Smooth muscle cell (in vitro differentiated cells): Measurements from ENCODE around the gene FN3KRP. TPM values are rescaled to one million over a fixed set of nuclear protein-coding genes. Genes with fewer than 3 reads are reported as not detected.

Source experiments
- DNase-seq: peaks from one replicate; lab custom pipeline; 2025; ENCODE audit not compliant: unreplicated experiment; lab: John Stamatoyannopoulos, UW
- H2AFZ ChIP-seq: fragments of 200-600 bp; sonication (generic); 2 replicates; pipeline ENCODE4 v1.6.0; 2016; ENCODE audit warnings: antibody characterized with exemption, low read depth, mild to moderate bottlenecking
- H3F3A ChIP-seq: fragments of 200-600 bp; sonication (generic); 2 replicates; pipeline ENCODE4 v1.6.0; 2017; ENCODE audit warnings: antibody characterized with exemption, low read depth
- H3K27ac ChIP-seq: fragments of 200-600 bp; sonication (generic); 2 replicates; pipeline ENCODE4 v1.5.1; 2016; ENCODE audit warnings: low read depth, mild to moderate bottlenecking
- H3K27me3 ChIP-seq: fragments of 200-600 bp; sonication (generic); 2 replicates; pipeline ENCODE4 v1.6.1; 2016; ENCODE audit warnings: low read depth, mild to moderate bottlenecking
- H3K36me3 ChIP-seq: fragments of 200-600 bp; sonication (generic); 2 replicates; pipeline ENCODE4 v1.5.1; 2016; ENCODE audit warnings: low read depth
- H3K4me1 ChIP-seq: fragments of 200-600 bp; sonication (generic); 2 replicates; pipeline ENCODE4 v1.5.1; 2016; ENCODE audit warnings: low read depth
- H3K4me2 ChIP-seq: fragments of 200-600 bp; sonication (generic); 2 replicates; pipeline ENCODE4 v1.6.0; 2016; ENCODE audit warnings: mild to moderate bottlenecking
- H3K4me3 ChIP-seq: fragments of 200-600 bp; sonication (generic); 2 replicates; pipeline ENCODE4 v1.5.1; 2016; ENCODE audit warnings: mild to moderate bottlenecking
- H3K79me2 ChIP-seq: fragments of 200-600 bp; sonication (generic); 2 replicates; pipeline ENCODE4 v1.6.0; 2016; ENCODE audit warnings: low read depth, mild to moderate bottlenecking
- H3K9ac ChIP-seq: fragments of 200-600 bp; sonication (generic); 2 replicates; pipeline ENCODE4 v1.6.0; 2016; ENCODE audit warnings: low read depth
- H3K9me3 ChIP-seq: fragments of 200-600 bp; sonication (generic); replicated peaks from 2 replicates; pipeline ENCODE4 v1.5.1; 2016; ENCODE audit warnings: low read depth
- H4K20me1 ChIP-seq: fragments of 200-600 bp; sonication (generic); 2 replicates; pipeline ENCODE4 v1.6.0; 2016; ENCODE audit warnings: low read depth
- WGBS: methylation state at CpG from one replicate; pipeline ENCODE4 v1.1.7; 2016; ENCODE audit warnings: low lambda C conversion rate; 5-methylcytosine and 5-hydroxymethylcytosine counted together
- polyA plus RNA-seq: library from polyadenylated mRNA; unstranded; fragments of >200 nt; fragmentation: Nextera tagmentation; extraction: Ambion mirVana; gene quantifications from 2 replicates; pipeline ENCODE4 v1.2.1, GENCODE V29; 2016
- total RNA-seq: library from RNA; depleted of rRNA; stranded (reverse); fragments of >200 nt; gene quantifications from 2 replicates; pipeline ENCODE4 v1.2.3, GENCODE V29; 2014
- TF ChIP-seq, protein P1 (sequence below): fragments of 200-600 bp; sonication (generic); IDR thresholded peaks from 2 replicates; pipeline ENCODE4 v1.5.1; 2017; ENCODE audit warnings: borderline replicate concordance, mild to moderate bottlenecking, antibody characterized with exemption; ENCODE audit not compliant: insufficient read depth, poor library complexity, severe bottlenecking

The FN3KRP gene
- total and polyA plus RNA-seq, 2 experiments from 2014 or later = 12.8 to 26.9 TPM

DNA sequence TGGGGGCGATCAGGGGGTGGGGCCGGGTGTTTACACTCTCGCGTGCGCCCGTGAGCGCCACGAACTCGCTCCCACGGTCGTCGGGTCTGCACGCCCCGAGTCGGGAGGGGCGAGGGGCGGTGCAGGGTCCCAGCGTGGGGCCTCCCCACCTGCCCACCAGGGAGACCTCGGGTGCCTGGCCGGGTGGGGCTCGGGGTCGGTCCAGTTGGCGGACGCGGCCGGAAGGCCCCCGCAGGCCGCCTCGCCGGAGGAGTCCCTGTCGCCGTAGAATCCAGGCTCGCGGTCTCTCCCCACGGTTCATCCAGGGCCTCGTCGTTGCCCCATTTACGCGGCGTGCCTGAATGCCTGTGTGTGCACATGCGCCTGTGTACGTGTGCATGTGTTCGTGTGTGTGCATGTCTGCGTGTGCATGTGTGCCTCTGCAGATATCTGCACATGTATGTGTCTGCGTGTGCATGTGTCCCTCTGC, 17.5 kb upstream of the FN3KRP start:
- Histone ChIP-seq H4K20me1 (no peaks in the 10 kb centered on the region), H3K4me2 (peak overlapping the region; percentile 94), H3K79me2 (peaks cover 6% of the 10 kb centered on the region), H2AFZ (peak overlapping the region; percentile 90), H3K4me1 (peaks cover 7% of the 10 kb centered on the region), H3K9ac (no peak overlapping the region), H3K27me3 (no peaks in the 10 kb centered on the region), H3K36me3 (no peaks in the 10 kb centered on the region), H3K4me3 (peak overlapping the region; percentile 73), H3K9me3 (no peaks in the 10 kb centered on the region), H3K27ac (no peak overlapping the region), H3F3A (no peaks in the 10 kb centered on the region)
- TF ChIP-seq, protein P1, sequence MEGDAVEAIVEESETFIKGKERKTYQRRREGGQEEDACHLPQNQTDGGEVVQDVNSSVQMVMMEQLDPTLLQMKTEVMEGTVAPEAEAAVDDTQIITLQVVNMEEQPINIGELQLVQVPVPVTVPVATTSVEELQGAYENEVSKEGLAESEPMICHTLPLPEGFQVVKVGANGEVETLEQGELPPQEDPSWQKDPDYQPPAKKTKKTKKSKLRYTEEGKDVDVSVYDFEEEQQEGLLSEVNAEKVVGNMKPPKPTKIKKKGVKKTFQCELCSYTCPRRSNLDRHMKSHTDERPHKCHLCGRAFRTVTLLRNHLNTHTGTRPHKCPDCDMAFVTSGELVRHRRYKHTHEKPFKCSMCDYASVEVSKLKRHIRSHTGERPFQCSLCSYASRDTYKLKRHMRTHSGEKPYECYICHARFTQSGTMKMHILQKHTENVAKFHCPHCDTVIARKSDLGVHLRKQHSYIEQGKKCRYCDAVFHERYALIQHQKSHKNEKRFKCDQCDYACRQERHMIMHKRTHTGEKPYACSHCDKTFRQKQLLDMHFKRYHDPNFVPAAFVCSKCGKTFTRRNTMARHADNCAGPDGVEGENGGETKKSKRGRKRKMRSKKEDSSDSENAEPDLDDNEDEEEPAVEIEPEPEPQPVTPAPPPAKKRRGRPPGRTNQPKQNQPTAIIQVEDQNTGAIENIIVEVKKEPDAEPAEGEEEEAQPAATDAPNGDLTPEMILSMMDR = no peak
- DNase-seq = no peak
- WGBS = 13% methylated on average over 34 of the region's 45 CpGs

DNA sequence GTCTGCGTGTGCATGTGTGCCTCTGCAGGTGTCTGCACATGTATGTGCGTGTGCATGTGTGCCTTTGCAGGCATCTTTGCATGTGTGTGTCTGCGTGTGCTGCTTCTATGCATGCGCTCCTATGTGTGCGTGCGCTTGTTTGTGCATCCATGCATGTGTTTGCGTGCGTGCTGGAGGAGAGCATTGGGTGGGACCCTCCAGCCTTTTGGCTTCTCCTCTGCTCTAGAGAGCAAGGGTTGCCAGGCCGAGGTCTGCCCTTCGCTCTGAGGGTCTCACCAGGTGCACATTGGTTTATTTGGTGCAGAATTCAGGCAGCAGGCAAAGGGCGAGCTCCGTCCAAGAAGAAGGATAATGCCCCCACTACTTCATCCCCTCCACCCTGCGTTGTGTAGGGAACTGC, 17.0 kb upstream of the FN3KRP start:
- Histone ChIP-seq H3K36me3 (no peaks in the 10 kb centered on the region), H2AFZ (no peak overlapping the region), H4K20me1 (no peaks in the 10 kb centered on the region), H3K9ac (no peak overlapping the region), H3K79me2 (peaks cover 6% of the 10 kb centered on the region), H3K4me2 (peak overlapping the region; percentile 94), H3K4me1 (peaks cover 7% of the 10 kb centered on the region), H3K27me3 (no peaks in the 10 kb centered on the region), H3K4me3 (peak overlapping the region; percentile 73), H3F3A (no peaks in the 10 kb centered on the region), H3K9me3 (no peaks in the 10 kb centered on the region), H3K27ac (no peak overlapping the region)
- no peak for DNase-seq
- 82% methylated on average over 13 of the region's 13 CpGs for WGBS
- TF ChIP-seq, protein P1 = no peak

DNA sequence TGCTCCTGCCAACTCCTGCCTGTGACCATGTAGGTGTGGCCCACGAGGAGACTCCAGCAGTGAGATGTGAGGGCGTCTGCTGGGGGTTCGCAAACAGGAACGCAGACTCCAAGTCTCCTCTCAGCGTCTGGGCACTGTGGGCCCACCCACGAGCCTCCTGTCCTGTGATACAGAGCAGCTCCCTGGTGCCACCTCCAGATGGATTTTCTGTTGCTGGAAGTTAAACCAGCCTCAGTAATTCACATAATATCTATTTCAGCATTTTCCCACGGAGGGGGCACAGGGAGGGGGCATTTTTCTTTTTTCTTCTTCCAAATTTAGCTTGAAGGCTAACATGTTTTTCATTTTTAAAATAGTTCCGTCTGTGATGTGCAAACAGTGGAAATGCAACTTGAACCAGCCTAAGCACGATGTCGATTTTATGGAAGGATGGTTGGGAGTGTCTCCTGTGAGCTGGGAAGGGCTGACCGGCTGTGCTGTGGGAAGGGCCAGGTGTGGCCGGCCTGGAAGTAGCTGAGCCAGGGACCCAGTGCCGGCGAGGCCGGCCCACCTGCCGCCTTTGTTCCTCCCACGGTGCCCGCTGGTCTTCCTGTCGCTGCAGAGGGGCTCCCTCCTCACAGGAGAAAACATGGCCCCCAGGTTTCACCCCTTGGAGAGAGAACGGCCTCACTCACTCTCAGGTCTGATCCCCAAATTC, 14.1 kb upstream of the FN3KRP start:
- H3K27me3 ChIP-seq = no peaks in the 10 kb centered on the region
- no peaks in the 10 kb centered on the region for H4K20me1 ChIP-seq
- no peaks in the 10 kb centered on the region for H3K36me3 ChIP-seq
- DNase-seq = no peak
- H3F3A ChIP-seq = no peaks in the 10 kb centered on the region
- H3K4me3 ChIP-seq = no peak overlapping the region
- TF ChIP-seq, protein P1 = no peak
- 62% methylated on average over 19 of the region's 20 CpGs for WGBS
- peaks cover 6% of the 10 kb centered on the region for H3K79me2 ChIP-seq
- no peak overlapping the region for H3K4me2 ChIP-seq
- H2AFZ ChIP-seq = no peak overlapping the region
- H3K4me1 ChIP-seq = peaks cover 4% of the 10 kb centered on the region
- no peak overlapping the region for H3K9ac ChIP-seq
- no peaks in the 10 kb centered on the region for H3K9me3 ChIP-seq
- H3K27ac ChIP-seq = no peak overlapping the region
